Right lobe of liver (tissue), 4 donors: ENCODE results near the gene DIAPH2.

Source experiments
- POLR2A ChIP-seq: fragments of 450-650 bp; IDR thresholded peaks from one replicate; pipeline ENCODE4 v1.6.1; 2017; ENCODE audit warnings: antibody characterized with exemption, mild to moderate bottlenecking
- TF ChIP-seq, protein P1 (sequence below), 4 donors: fragments of 200-600 bp in 3 of 4; fragments of 450-650 bp in 1 of 4; IDR thresholded peaks; one replicate each; pipeline versions ENCODE4 v1.5.1 to v1.8.0; 2016 to 2022; ENCODE audit warnings: antibody characterized with exemption in 4 of 4, mild to moderate bottlenecking in 2 of 4
- donor health status: DM: no; HTN: no; CAD: no.
- donor health status: DM: no; HTN: no; CAD: no.
- donor health status: DM: no; HTN: yes; CAD: no.

DNA sequence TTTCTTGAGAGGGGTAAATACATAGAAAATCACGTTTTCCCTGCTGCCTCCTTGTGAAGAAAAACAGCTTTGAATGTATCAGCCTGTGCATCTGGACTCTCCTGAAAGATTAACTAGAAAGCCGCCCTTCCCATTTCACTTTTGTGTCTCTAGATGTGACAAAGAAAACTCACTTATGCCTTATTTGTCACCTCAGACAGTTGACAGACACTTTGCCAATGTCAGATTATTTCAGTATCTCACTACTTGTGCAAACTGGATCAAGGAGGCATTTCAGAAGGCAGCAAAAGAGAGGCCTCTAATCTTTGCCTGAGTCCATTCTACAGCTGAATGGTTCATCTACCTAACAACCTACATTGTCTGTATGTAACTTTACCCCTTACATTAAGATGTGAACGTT lies 954.0 kb downstream of the DIAPH2 start:
- TF ChIP-seq, protein P1, sequence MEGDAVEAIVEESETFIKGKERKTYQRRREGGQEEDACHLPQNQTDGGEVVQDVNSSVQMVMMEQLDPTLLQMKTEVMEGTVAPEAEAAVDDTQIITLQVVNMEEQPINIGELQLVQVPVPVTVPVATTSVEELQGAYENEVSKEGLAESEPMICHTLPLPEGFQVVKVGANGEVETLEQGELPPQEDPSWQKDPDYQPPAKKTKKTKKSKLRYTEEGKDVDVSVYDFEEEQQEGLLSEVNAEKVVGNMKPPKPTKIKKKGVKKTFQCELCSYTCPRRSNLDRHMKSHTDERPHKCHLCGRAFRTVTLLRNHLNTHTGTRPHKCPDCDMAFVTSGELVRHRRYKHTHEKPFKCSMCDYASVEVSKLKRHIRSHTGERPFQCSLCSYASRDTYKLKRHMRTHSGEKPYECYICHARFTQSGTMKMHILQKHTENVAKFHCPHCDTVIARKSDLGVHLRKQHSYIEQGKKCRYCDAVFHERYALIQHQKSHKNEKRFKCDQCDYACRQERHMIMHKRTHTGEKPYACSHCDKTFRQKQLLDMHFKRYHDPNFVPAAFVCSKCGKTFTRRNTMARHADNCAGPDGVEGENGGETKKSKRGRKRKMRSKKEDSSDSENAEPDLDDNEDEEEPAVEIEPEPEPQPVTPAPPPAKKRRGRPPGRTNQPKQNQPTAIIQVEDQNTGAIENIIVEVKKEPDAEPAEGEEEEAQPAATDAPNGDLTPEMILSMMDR (IDR thresholded peaks at IDR 0.05), result no peak
- no peak for TF ChIP-seq POLR2A
